Activated CD4-positive, alpha-beta T cell treated with anti-CD3 and anti-CD28 coated beads for 36 hours (primary cell): ENCODE measurements around the gene SEC24A. TPM values are rescaled to one million over a fixed set of nuclear protein-coding genes. Genes with fewer than 3 reads are reported as not detected.
"Not testable (repeated sequence)": the region's sequence is repeated elsewhere in the genome, so short reads cannot be mapped to it uniquely, and the experiment has no call there.

Source experiments
- ATAC-seq: fragments of 200-7000 bp; cut with Tn5 transposase; one replicate; pipeline ENCODE4 v1.10.0; 2021; ENCODE audit warnings: mild to moderate bottlenecking, moderate library complexity
- CTCF ChIA-PET: fragments of 350-600 bp; sonication (Branson Sonifier 250); formaldehyde crosslinking; loops from one replicate; lab custom pipeline; 2021; ENCODE audit warnings: antibody characterized with exemption; lab: Charles Lee
- POLR2A ChIA-PET: fragments of 350-600 bp; sonication (Branson Sonifier 250); formaldehyde crosslinking; loops from one replicate; lab custom pipeline; 2021; ENCODE audit warnings: antibody characterized with exemption, inconsistent platforms; lab: Charles Lee
- DNase-seq: peaks from one replicate; pipeline ENCODE4 v3.0.0-alpha.2; 2020
- H3K27ac Mint-ChIP-seq: one replicate; pipeline ENCODE4 v1.8.0; 2021; ENCODE audit warnings: mixed read lengths
- H3K27me3 Mint-ChIP-seq: one replicate; pipeline ENCODE4 v1.8.0; 2021; ENCODE audit warnings: mixed read lengths
- H3K36me3 Mint-ChIP-seq: one replicate; pipeline ENCODE4 v1.8.0; 2021; ENCODE audit warnings: low read depth, mixed read lengths
- H3K4me1 Mint-ChIP-seq: one replicate; pipeline ENCODE4 v1.8.0; 2021; ENCODE audit warnings: mixed read lengths
- H3K4me3 Mint-ChIP-seq: one replicate; pipeline ENCODE4 v1.8.0; 2021; ENCODE audit warnings: mild to moderate bottlenecking, moderate library complexity, mixed read lengths
- H3K9me3 Mint-ChIP-seq: one replicate; pipeline ENCODE4 v1.8.0; 2021; ENCODE audit warnings: low read depth, mixed read lengths
- intact Hi-C, 2 experiments: fragments of 100-400 bp; cut with DNase I in 1 of 2; cut with micrococcal nuclease in 1 of 2; formaldehyde crosslinking; loops; one replicate each; pipeline versions ENCODE4 v1.14.2 to v1.15.1; 2022 to 2024; cut with DNase I, micrococcal nuclease
- total RNA-seq, 2 experiments: library from RNA; stranded (reverse); gene quantifications; one replicate each; pipeline ENCODE4 v1.2.3, GENCODE V29; 2021

Gene SEC24A
- total RNA-seq, 2 experiments from 2014 or later: 32.2 to 41.3 TPM

DNA sequence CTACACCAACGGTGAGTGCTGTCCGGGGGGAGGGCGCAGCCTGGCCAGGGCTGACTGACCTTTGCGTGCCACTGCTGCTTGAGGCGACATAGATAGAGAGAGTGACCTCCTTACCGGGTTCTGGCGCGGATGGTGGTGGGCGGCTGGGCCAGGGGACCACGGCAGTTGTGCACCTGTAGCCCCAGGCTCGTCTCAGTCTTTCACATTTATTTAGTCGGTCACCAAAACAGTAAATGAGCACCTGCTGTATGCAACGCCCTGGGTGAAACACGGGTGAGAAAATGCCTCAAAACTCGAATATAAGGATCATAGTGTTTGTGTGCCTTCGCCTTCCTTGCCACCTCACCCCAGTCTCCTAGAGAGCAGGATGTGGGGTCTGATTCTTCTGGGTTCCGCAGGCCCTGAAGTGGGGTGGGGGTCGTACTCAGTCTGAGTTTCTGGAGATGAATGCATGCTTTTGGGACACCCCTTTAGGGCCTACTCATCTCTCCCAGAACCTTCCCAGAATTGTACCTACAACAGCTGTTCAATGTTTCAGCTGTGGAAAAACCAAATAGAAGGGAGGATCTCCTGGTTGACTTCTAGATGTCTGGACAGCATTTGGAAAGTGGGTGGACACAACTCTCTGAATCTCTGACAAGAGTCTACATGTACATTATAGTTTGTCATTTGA is 714 bp downstream of the SEC24A start:
- no peak for ATAC-seq
- no peaks in the 10 kb centered on the region for H3K9me3 Mint-ChIP-seq
- peaks cover 19% of the 10 kb centered on the region for H3K36me3 Mint-ChIP-seq
- peak; percentile 23 for DNase-seq
- POLR2A ChIA-PET: interaction anchor here (0.6 to 0.9 kb wide), 2 partner anchors 17 to 234 kb away, joined by 4 to 9 read pairs; partner anchors contain the start of gene SAR1B
- intact Hi-C loops: loop anchor here in 1 of 2 experiments (2.0 to 5.0 kb wide), 2 partner anchors 124 to 277 kb away; partner anchors contain the start of genes JADE2 and UBE2B
- H3K4me3 Mint-ChIP-seq: peak overlapping the region; percentile 87
- peak overlapping the region; percentile 90 for H3K27ac Mint-ChIP-seq
- no peaks in the 10 kb centered on the region for H3K27me3 Mint-ChIP-seq
- CTCF ChIA-PET: interaction anchor here (0.8 kb wide), 1 partner anchor 14 kb away, joined by 6 read pairs; no protein-coding TSS in a partner anchor
- peaks cover 30% of the 10 kb centered on the region for H3K4me1 Mint-ChIP-seq

DNA sequence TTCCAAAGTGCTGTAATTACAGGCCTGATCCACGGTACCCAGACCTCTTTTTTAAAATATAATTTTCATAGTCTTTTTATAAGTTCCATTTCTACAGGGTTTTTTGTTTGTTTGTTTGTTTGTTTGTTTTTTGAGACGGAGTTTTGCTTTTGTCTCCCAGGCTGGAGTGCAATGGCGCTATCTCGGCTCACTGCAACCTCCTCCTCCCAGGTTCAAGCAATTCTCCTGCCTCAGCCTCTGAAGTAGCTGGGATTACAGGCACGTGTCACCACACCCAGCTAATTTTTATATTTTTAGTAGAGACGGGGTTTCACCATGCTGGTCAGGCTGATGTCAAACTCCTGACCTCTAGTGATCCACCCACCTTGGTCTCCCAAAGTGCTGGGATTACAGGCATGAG is 2.1 kb downstream of the SEC24A start:
- Mint-ChIP-seq H3K27ac (peak overlapping the region; percentile 65), H3K4me3 (peak overlapping the region; percentile 87), H3K4me1 (peaks cover 29% of the 10 kb centered on the region), H3K36me3 (peaks cover 24% of the 10 kb centered on the region)
- DNase-seq, H3K27me3 Mint-ChIP-seq, ATAC-seq, intact Hi-C loops, H3K9me3 Mint-ChIP-seq, CTCF ChIA-PET: not testable (repeated sequence)
- POLR2A ChIA-PET: interaction anchor here (0.6 kb wide), 1 partner anchor 19 kb away, joined by 4 read pairs; no protein-coding TSS in a partner anchor

DNA sequence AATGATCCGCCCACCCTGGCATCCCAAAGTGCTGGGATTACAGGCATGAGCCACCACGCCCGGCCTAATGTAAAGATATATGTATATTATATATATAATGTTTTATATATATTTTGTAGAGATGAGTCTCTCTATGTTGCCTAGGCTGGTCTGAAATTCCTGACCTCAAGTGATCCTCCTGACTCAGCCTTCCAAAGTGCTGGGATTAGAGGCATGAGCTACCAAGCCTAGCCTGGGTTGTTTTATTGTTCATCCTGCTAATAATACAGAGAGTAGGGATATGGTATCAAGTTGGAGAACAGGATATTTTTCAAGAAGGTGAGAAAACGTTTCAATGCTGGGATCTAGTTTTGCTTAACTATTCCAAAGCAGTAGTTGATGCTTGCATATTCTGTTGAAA is 2.9 kb downstream of the SEC24A start:
- Mint-ChIP-seq H3K36me3 (peaks cover 26% of the 10 kb centered on the region), H3K27ac (no peak overlapping the region), H3K9me3 (no peaks in the 10 kb centered on the region), H3K27me3 (no peaks in the 10 kb centered on the region), H3K4me1 (peaks cover 32% of the 10 kb centered on the region), H3K4me3 (no peak overlapping the region)
- CTCF ChIA-PET: no interaction called here
- POLR2A ChIA-PET: no interaction called here
- DNase-seq: no peak
- no peak for ATAC-seq
- intact Hi-C loops: no loop called here

DNA sequence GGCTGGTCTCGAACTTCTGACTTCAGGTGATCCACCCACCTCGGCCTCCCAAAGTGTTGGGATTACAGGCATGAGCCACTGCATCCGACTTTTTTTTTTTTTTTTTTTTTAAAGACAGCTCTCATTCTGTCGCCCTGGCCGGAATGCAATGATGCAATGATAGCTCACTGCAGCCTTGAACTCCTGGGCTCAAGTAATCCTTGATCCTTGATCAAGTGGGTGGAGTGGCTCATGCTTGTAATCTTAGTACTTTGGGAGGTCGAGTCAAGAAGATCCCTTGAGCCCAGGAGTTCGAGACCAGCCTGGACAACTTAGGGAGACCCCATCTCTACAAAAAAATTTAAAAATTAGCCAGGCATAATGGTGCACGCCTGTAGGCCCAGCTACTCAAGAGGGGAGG is 8.1 kb downstream of the SEC24A start:
- Mint-ChIP-seq H3K27me3 (no peaks in the 10 kb centered on the region), H3K9me3 (no peaks in the 10 kb centered on the region), H3K36me3 (peaks cover 23% of the 10 kb centered on the region), H3K4me1 (peaks cover 26% of the 10 kb centered on the region), H3K4me3 (no peak overlapping the region), H3K27ac (no peak overlapping the region)
- no peak for DNase-seq
- ChIA-PET POLR2A (no interaction called here), CTCF (no interaction called here)
- intact Hi-C loops: no loop called here
- ATAC-seq: no peak

DNA sequence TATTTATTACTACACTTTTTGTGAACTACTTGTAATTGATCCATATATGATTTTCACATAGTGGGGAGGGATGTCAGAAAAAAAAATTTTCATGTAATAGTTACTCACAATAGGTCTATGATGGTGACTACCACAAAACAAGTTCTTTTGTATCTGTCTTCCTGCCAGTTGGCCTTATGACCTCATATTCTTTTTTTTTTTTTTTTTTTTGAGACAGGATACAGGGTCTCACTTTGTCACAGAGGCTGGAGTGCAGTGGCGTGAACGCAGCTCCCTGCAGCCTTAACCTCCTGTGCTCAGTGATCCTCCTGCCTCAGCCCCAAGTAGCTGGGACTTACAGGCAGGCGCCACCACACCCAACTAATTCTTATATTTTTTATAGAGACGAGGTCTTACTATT is 10.9 kb downstream of the SEC24A start:
- ChIA-PET POLR2A (interaction anchor here (0.7 kb wide), 1 partner anchor 433 kb away, joined by 4 read pairs; the partner anchor contains the start of gene PPP2CA), CTCF (interaction anchor here (0.6 to 1.5 kb wide), 5 partner anchors 71 to 261 kb away, joined by 3 to 4 read pairs (median 3); no protein-coding TSS in a partner anchor)
- H3K4me3 Mint-ChIP-seq: no peak overlapping the region
- intact Hi-C loops: no loop called here
- no peak for DNase-seq
- no peak overlapping the region for H3K27ac Mint-ChIP-seq
- peaks cover 29% of the 10 kb centered on the region for H3K36me3 Mint-ChIP-seq
- ATAC-seq: peak; percentile 39
- no peaks in the 10 kb centered on the region for H3K9me3 Mint-ChIP-seq
- H3K27me3 Mint-ChIP-seq: no peaks in the 10 kb centered on the region
- peaks cover 23% of the 10 kb centered on the region for H3K4me1 Mint-ChIP-seq

DNA sequence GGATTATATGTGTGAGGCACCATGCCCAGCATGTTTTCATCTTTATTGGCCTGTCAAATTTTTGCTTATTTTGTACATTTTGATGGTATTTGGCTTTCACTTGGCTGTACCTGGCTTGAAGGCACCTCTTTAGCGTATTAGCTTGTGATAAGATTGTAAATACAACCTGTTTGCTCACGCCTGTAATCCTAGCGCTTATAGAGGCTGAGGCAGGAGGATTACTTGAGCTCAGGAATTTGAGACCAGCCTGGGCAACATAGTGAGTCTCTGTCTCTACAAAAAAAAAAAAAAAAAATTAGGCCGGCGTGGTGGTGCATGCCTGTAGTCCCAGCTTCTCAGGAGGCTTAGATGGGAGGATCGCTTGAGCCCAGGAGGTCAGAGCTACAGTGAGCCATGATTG is 11.3 kb downstream of the SEC24A start:
- H3K27me3 Mint-ChIP-seq: no peaks in the 10 kb centered on the region
- CTCF ChIA-PET: interaction anchor here (0.6 to 1.5 kb wide), 5 partner anchors 71 to 261 kb away, joined by 3 to 4 read pairs (median 3); no protein-coding TSS in a partner anchor
- no peak for DNase-seq
- no peak overlapping the region for H3K27ac Mint-ChIP-seq
- H3K4me3 Mint-ChIP-seq: no peak overlapping the region
- intact Hi-C loops: no loop called here
- H3K36me3 Mint-ChIP-seq: peaks cover 26% of the 10 kb centered on the region
- H3K4me1 Mint-ChIP-seq: peaks cover 23% of the 10 kb centered on the region
- ATAC-seq: no peak
- POLR2A ChIA-PET: interaction anchor here (0.7 kb wide), 1 partner anchor 434 kb away, joined by 4 read pairs; the partner anchor contains the start of gene PPP2CA
- no peaks in the 10 kb centered on the region for H3K9me3 Mint-ChIP-seq

DNA sequence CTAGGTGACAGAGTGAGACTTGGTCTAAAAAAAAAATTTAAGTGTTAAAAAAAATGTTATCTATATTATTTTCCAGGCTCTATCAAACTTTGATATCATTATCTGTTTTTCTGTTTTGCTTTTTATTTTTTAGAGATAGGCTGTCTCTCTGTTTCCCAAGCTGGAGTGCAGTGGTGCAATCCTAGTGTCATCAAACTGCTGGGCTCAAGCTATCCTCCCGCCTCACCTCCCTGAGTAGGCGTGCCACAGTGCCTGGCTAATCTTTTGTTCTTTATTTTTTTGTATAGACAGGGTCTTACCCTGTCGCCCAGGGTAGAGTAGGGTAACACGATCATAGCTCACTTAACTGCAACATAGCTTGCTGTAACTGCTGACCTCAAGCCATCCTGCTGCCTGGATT is 14.4 kb downstream of the SEC24A start:
- ATAC-seq (no peak), DNase-seq (no peak)
- Mint-ChIP-seq H3K4me3 (no peak overlapping the region), H3K27me3 (no peaks in the 10 kb centered on the region), H3K27ac (no peak overlapping the region), H3K4me1 (peaks cover 20% of the 10 kb centered on the region), H3K9me3 (no peaks in the 10 kb centered on the region), H3K36me3 (peaks cover 26% of the 10 kb centered on the region)
- ChIA-PET POLR2A (no interaction called here), CTCF (interaction anchor here (0.6 kb wide), 1 partner anchor 8 kb away, joined by 3 read pairs; no protein-coding TSS in a partner anchor)
- intact Hi-C loops: no loop called here

DNA sequence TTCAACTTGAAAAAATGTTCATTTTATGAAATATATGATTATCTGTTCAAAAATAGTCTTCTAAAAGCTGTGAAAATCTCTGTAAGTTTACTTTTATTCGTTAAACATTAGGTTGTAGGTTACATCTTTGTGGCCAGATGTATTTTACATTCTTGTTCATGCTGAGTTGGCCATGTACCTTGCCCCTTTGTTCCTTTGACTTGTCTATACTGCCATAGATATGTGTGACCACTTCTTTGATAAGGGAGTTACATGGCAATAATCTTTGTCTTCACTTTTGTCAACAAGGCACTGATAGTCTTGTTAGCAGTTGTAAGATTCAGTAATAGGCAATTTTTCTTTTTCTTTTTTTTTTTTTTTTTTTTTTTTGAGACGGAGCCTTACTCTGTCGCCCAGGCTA is 15.9 kb downstream of the SEC24A start:
- ATAC-seq: no peak
- Mint-ChIP-seq H3K9me3 (no peaks in the 10 kb centered on the region), H3K4me3 (no peak overlapping the region), H3K4me1 (peaks cover 10% of the 10 kb centered on the region), H3K36me3 (peaks cover 24% of the 10 kb centered on the region), H3K27me3 (no peaks in the 10 kb centered on the region), H3K27ac (no peak overlapping the region)
- no peak for DNase-seq
- ChIA-PET POLR2A (no interaction called here), CTCF (interaction anchor here (0.8 kb wide), 1 partner anchor 22 kb away, joined by 3 read pairs; no protein-coding TSS in a partner anchor)
- intact Hi-C loops: no loop called here

DNA sequence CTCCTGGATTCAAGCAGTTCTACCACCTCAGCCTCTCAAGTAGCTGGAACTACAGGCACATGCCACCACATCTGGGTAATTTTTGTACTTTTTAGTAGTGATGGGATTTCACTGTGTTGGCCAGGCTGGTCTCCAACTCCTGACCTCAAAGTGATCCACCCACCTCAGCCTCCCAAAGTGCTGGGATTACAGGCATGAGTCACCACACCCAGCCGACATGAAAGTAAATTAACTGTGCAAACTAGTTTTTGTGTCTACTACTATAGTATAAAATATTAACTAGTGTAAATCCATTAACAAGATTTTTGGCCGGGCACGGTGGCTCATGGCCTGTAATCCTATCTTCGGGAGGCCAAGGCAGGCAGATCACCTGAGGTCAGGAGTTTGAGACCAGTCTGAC is 25.0 kb downstream of the SEC24A start:
- H3K4me3 Mint-ChIP-seq, POLR2A ChIA-PET, H3K9me3 Mint-ChIP-seq, intact Hi-C loops, ATAC-seq, H3K27me3 Mint-ChIP-seq, H3K4me1 Mint-ChIP-seq, H3K27ac Mint-ChIP-seq, DNase-seq, CTCF ChIA-PET: not testable (repeated sequence)
- H3K36me3 Mint-ChIP-seq: peaks cover 21% of the 10 kb centered on the region

DNA sequence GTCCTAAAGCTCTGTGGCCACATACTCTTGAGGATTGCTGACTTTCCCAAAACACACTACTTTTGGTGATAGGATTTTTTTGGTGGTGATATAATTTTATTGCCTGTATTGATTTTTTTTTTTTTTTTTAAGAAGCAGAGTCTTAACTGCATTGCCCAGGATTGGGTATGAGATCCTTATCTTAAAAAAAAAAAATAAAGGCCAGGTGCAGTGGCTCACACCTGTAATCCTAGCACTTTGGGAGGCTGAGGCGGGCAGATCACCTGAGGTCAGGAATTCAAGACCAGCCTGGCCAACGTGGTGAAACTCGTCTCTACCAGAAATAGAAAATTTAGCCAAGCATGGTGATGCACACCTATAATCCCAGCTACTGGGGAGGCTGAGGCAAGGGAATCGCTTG is 28.8 kb downstream of the SEC24A start:
- H3K4me3 Mint-ChIP-seq, POLR2A ChIA-PET, intact Hi-C loops, ATAC-seq, DNase-seq, H3K9me3 Mint-ChIP-seq, H3K27ac Mint-ChIP-seq, H3K4me1 Mint-ChIP-seq, H3K27me3 Mint-ChIP-seq: not testable (repeated sequence)
- CTCF ChIA-PET: interaction anchor here (0.6 kb wide), 1 partner anchor 325 kb away, joined by 3 read pairs; no protein-coding TSS in a partner anchor
- H3K36me3 Mint-ChIP-seq: peaks cover 32% of the 10 kb centered on the region

DNA sequence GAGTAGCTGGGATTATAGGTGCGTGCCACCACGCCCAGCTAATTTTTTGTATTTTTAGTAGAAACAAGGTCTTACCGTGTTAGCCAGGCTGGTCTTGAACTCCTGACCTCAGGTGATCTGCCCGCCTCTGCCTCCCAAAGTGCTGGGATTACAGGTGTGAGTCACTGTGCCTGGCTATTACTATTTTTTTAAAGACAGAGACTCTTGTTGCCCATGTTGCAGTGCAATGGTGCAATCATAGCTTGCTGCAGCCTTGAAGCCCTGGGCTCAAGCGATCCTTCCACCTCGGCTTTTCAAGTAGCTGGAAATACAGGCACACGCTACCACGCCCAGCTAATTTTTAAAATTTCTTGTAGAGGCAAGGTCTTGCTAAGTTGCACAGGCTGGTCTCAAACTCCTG is 41.6 kb downstream of the SEC24A start:
- H3K27me3 Mint-ChIP-seq, POLR2A ChIA-PET, H3K27ac Mint-ChIP-seq, H3K4me1 Mint-ChIP-seq, H3K9me3 Mint-ChIP-seq, intact Hi-C loops, DNase-seq, H3K4me3 Mint-ChIP-seq, ATAC-seq: not testable (repeated sequence)
- CTCF ChIA-PET: interaction anchor here (0.6 to 1.5 kb wide), 3 partner anchors 18 to 70 kb away, joined by 3 to 4 read pairs (median 4); no protein-coding TSS in a partner anchor
- H3K36me3 Mint-ChIP-seq: peaks cover 45% of the 10 kb centered on the region
